ENCODE measurements around the gene MEIOB.
A peak's percentile ranks its signal among the peaks of the same experiment; 100 is the strongest.
"Not testable (repeated sequence)": the region's sequence is repeated elsewhere in the genome, so short reads cannot be mapped to it uniquely, and the experiment has no call there.

Gene MEIOB

GRCh38 chr16:1871974-1872635 is at the start of gene MEIOB:
TSS of gene MEIOB (minus strand) at chr16:1872164. CDS start at chr16:1868175, 3,989 bp downstream.
- peak; percentile 79 for DNase-seq (ENCODE audit: low read depth, low spot score)

GRCh38 chr16:1920727-1921171 is 48.8 kb upstream of the MEIOB start:
- peak; percentile 85 for DNase-seq (ENCODE audit: low read depth, low spot score)

- DNase-seq (ENCODE audit: low read depth, low spot score): not testable (repeated sequence)
Measured at GRCh38 chr16:1920122-1920521, 48.2 kb upstream of the MEIOB start.

- DNase-seq (ENCODE audit: low read depth, low spot score): peak; percentile 64
Measured at GRCh38 chr16:1919327-1919998, 47.5 kb upstream of the MEIOB start.

GRCh38 chr16:1918351-1919326 is 46.7 kb upstream of the MEIOB start, which contains the start of gene HS3ST6:
TSS of gene HS3ST6 (minus strand) at chr16:1918415. CDS start at chr16:1918323, 92 bp downstream.
- no peak for DNase-seq (ENCODE audit: low read depth, low spot score)

- no peak for DNase-seq (ENCODE audit: low read depth, low spot score)
Measured at GRCh38 chr16:1917665-1918350, 45.8 kb upstream of the MEIOB start.

- DNase-seq (ENCODE audit: low read depth, low spot score): no peak
Measured at GRCh38 chr16:1917056-1917664, 45.2 kb upstream of the MEIOB start.

- no peak for DNase-seq (ENCODE audit: low read depth, low spot score)
Measured at GRCh38 chr16:1916640-1916990, 44.7 kb upstream of the MEIOB start.

- DNase-seq (ENCODE audit: low read depth, low spot score): no peak
Measured at GRCh38 chr16:1915732-1916639, 44.0 kb upstream of the MEIOB start.

- DNase-seq (ENCODE audit: low read depth, low spot score): no peak
Measured at GRCh38 chr16:1914988-1915387, 43.0 kb upstream of the MEIOB start.

- DNase-seq (ENCODE audit: low read depth, low spot score): no peak
Measured at GRCh38 chr16:1914084-1914608, 42.2 kb upstream of the MEIOB start.

GRCh38 chr16:1913327-1914083 is 41.5 kb upstream of the MEIOB start:
- DNase-seq (ENCODE audit: low read depth, low spot score): no peak

- DNase-seq (ENCODE audit: low read depth, low spot score): no peak
Measured at GRCh38 chr16:1912215-1912543, 40.2 kb upstream of the MEIOB start.

GRCh38 chr16:1911467-1912214 is 39.7 kb upstream of the MEIOB start:
- DNase-seq (ENCODE audit: low read depth, low spot score): no peak

GRCh38 chr16:1909561-1910231 is 37.7 kb upstream of the MEIOB start:
- no peak for DNase-seq (ENCODE audit: low read depth, low spot score)

- DNase-seq (ENCODE audit: low read depth, low spot score): no peak
Measured at GRCh38 chr16:1908983-1909382, 37.0 kb upstream of the MEIOB start.

GRCh38 chr16:1908184-1908583 is 36.2 kb upstream of the MEIOB start:
- no peak for DNase-seq (ENCODE audit: low read depth, low spot score)

Data from ELF-1 (cell line).